ENCODE measurements around the gene CALR.

The CALR gene

DNA sequence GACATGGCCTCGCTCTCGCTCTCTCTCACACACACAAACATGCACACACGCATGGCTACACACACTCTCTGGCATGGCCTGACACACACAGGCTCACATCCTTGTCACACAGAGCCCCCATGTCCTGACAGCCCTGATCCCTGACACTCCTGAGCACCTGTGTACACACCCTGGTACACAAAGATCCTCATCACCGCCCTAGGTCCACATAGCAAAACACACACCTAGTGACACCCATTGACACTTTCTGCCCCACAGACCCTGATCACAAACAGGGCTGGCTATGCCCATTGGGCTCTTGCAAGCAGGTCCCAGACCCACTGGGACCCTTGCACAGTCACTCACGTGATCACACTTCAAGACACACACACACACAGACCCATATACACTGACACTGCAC is 52.9 kb downstream of the CALR start:
- no CpG with 5 or more reads among the region's 5 CpGs for WGBS (ENCODE audit: insufficient coverage, insufficient read length)
- DNase-seq (ENCODE audit: low read depth, low spot score), result no peak
- Histone ChIP-seq H3K36me3 (ENCODE audit: control insufficient read depth, insufficient read depth, low read length) (no peaks in the 10 kb centered on the region), H3K27me3 (ENCODE audit: control insufficient read depth, insufficient read depth, low read length) (peaks cover 29% of the 10 kb centered on the region), H3K4me3 (ENCODE audit: low read length) (no peak overlapping the region), H3K4me1 (ENCODE audit: control insufficient read depth, insufficient read depth, low read length) (peaks cover 6% of the 10 kb centered on the region), H3K9me3 (ENCODE audit: control insufficient read depth, insufficient read depth, low read length) (no peaks in the 10 kb centered on the region), H3K27ac (ENCODE audit: low read length) (no peak overlapping the region)

DNA sequence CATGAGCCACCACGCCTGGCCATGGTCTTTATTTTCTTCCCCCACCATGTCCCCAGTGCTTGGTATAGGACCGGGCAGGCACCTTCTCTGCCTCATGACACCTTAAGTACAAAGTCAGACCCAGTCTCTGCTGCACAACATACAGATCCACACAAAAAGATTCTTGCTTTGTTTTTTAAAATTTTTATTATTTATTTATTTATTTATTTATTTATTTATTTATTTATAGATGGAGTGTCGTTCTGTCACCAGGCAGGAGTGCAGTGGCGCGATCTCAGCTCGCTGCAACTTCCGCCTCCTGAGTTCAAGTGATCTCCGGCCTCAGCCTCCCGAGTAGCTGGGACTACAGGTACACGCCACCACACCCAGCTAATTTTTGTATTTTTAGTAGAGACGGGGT is 54.3 kb downstream of the CALR start:
- Histone ChIP-seq H3K4me1 (ENCODE audit: control insufficient read depth, insufficient read depth, low read length) (peaks cover 6% of the 10 kb centered on the region), H3K27ac (ENCODE audit: low read length) (no peak overlapping the region), H3K36me3 (ENCODE audit: control insufficient read depth, insufficient read depth, low read length) (no peaks in the 10 kb centered on the region; the same call in 1 of the 2 replicates), H3K27me3 (ENCODE audit: control insufficient read depth, insufficient read depth, low read length) (peaks cover 43% of the 10 kb centered on the region), H3K4me3 (ENCODE audit: low read length) (no peak overlapping the region), H3K9me3 (ENCODE audit: control insufficient read depth, insufficient read depth, low read length) (no peaks in the 10 kb centered on the region)
- WGBS (ENCODE audit: insufficient coverage, insufficient read length), result no CpG with 5 or more reads among the region's 11 CpGs
- no peak for DNase-seq (ENCODE audit: low read depth, low spot score)

DNA sequence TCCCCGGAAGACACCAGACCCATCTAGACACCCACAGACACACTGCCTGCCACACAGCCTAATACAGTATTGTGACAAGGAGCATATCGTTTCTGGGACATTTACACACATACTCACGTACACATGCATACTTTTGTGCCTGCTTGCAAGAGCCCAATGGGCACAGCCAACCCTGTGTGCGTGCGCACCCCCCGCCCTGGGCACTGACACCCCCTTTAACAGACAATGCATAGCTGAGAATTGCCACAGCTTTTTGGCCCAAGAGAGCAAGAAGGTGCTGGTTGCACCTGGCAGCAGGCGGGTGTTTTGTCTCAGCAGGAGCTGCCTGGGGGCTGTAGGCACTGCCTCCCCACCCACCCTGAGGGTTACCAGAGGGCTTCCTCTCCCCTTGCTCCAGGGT is 55.2 kb downstream of the CALR start:
- Histone ChIP-seq H3K36me3 (ENCODE audit: control insufficient read depth, insufficient read depth, low read length) (no peaks in the 10 kb centered on the region; the same call in 1 of the 2 replicates), H3K9me3 (ENCODE audit: control insufficient read depth, insufficient read depth, low read length) (no peaks in the 10 kb centered on the region), H3K27me3 (ENCODE audit: control insufficient read depth, insufficient read depth, low read length) (peaks cover 50% of the 10 kb centered on the region), H3K4me1 (ENCODE audit: control insufficient read depth, insufficient read depth, low read length) (peaks cover 6% of the 10 kb centered on the region), H3K4me3 (ENCODE audit: low read length) (no peak overlapping the region), H3K27ac (ENCODE audit: low read length) (no peak overlapping the region)
- no peak for DNase-seq (ENCODE audit: low read depth, low spot score)
- WGBS (ENCODE audit: insufficient coverage, insufficient read length), result no CpG with 5 or more reads among the region's 7 CpGs
